Activated naive CD4-positive, alpha-beta T cell (primary cell): ENCODE data around the gene NIPA2.
A peak's percentile ranks its signal among the peaks of the same experiment; 100 is the strongest.
"Not testable (repeated sequence)": the region's sequence is repeated elsewhere in the genome, so short reads cannot be mapped to it uniquely, and the experiment has no call there.

Experiments
- DNase-seq, 4 experiments: peaks; one replicate each; lab custom pipeline; 2025; lab: John Stamatoyannopoulos, UW

NIPA2 gene

DNA sequence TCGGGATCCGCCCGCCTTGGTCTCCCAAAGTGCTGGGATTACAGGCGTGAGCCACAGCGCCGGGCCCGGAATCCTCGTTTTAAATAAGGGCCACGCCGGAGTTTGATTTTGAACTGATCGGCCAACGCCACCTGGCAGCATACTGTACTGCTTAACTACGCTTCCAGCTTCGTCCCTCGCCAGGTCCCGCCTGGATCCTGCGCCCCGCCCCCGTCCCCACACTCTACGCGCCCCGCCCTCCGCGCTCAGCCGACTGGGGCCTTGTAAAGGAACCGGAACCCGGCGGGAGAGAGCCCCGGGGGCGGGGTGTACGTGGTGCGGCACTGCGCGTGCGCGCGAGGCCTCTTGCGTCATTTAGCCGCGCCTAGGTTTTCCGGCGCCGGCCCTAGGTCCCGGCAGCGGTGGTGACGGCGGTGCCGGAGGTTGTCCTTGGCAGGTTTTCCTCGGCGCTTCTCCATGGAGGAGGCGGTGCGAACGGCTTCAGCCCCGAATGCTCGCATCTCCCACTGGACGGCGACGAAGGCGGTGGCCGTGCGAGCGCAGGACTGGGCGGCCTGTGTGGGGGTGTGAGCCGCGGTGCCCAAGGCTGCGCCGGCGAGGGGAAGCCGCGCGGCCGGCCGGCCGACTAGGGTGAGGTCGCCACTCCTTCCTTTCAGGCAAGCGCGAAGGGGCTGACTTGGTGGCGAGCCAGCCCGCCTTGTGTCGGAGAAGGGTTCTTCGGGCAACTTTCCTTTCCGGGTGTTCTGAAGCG, at the start of gene NIPA2:
NIPA2 (plus strand) TSS at position 375 of the 751 bp plus-strand sequence. CDS start 13,066 bp downstream, outside the sequence.
- DNase-seq = peak; percentile 98 to 99 (median 98)

GRCh38 chr15:22794063-22794462, 44.4 kb upstream of the NIPA2 start:
- DNase-seq = no peak

DNA sequence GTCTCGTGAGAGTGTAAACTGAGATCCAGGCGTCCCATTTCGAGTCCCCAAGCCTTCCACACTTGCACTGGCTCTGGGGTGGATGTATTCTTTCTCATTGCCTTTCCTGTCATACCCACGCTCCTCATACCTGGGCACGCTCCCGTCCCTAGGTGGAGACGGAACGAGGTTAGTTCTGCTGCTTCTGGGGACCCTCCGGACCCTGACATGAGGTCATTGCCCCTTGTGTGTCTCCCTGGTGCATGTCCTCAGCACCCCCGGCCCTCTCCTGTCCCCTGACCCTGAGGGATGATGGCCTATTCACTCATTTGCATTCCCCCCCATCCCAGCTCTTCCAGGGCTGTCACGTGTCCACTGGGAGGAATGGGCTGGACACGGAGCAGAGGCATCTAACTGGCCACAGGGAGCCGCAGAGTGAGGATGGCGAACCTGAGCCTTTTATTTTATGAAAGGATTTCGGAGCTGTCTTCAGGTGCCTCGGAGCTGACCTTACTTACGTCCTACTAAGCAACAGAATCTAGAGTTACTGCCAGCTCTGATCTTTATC, 43.8 kb upstream of the NIPA2 start:
- no peak for DNase-seq

DNA sequence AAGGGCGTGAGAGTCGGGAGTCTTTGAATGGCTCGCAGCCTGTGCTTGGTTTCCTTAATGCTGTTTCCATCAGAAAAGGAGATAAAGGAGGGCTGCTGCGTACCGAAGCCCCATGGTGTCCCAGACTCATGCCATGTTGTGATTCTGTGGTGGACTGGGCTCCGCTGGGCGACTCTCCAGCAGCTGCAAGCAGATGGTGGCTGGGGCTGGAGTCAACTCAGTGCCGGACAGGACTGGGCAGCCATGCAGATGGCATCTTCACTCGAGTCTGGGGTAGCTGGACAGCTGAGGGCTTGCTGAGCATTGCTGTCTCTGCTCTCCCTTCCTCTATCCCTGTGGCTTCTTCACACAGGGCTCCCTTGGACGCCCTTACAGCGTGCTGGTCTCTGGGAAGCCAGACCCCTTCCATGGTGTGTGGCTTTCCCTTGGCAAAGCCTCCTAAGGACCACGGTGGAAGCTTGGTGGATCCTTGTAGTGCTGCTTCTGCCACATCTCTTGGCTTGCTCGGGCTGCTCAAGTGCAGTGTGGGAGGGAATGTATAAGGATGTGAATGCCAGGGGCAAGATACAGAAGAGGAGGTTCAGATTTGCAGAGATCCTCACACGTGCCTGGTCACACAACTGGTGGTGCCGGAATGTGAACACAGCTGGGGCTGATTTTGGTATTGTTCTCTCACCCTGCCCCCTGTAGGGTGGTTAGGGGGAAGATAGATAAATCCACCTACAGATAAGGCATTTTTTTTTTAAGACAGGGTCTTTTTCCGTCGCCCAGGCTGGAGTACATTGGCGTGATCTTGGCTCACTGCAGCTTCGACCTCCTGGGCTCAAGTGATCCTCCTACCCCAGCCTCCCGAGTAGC, 43.0 kb upstream of the NIPA2 start:
- DNase-seq = no peak

DNA sequence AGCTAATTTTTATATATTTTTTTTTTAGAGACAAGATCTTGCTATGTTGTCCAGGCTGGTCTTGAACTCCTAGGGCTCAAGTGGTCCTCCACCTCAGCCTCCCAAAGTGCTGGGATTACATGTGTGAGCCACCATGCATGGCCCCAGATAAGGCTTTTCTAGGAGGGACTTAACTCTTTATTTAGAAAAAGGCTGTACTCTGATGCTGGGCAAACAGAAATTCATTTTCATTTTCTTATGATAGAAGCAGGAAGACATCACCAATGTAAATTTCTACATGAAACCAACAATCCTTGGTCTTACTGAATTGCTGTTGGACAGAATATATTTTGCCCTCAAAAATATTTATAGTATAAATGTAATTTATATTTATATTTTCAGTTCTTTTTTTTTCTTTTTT, 42.4 kb upstream of the NIPA2 start:
- no peak for DNase-seq

GRCh38 chr15:22799902-22800301, 38.6 kb upstream of the NIPA2 start:
- no peak for DNase-seq

GRCh38 chr15:22803006-22803405, 35.5 kb upstream of the NIPA2 start:
- DNase-seq = not testable (repeated sequence)

- no peak for DNase-seq
Observed at GRCh38 chr15:22806156-22806555, 32.3 kb upstream of the NIPA2 start.

DNA sequence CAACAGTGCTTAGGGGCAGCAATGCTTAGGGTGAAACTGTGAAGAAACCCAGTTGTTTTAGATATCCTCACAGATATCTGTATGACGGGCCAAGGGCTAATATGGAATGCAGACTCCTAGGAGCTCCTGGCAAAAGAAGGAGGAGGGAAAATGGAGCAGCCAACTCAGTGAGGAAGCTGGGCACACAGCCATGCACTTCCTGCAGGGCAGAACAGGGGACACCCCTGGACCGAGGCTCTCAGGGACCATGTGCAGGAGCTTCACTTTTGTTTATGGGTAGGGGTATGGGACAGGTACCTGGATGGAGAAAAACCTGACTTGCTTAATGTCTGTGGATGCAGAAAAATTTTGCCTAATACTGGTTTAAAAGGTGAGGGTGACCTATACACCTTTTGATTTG, 31.8 kb upstream of the NIPA2 start:
- DNase-seq = no peak

DNA sequence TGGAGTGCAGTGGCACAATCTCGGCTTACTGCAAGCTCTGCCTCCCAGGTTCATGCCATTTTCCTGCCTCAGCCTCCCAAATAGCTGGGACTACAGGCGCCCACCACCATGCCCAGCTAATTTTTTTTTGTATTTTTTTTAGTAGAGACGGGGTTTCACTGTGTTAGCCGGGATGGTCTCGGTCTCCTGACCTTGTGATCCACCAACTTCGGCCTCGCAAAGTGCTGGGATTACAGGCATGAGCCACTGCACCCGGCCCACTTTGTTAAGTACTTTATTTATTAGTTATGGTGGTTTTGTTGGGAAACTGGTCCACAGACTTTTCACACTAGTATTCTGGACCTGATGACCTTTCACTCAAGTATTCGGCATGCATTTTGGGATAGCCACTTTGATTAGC, 30.6 kb upstream of the NIPA2 start:
- DNase-seq = not testable (repeated sequence)

GRCh38 chr15:22808240-22808639, 30.2 kb upstream of the NIPA2 start:
- no peak for DNase-seq

DNA sequence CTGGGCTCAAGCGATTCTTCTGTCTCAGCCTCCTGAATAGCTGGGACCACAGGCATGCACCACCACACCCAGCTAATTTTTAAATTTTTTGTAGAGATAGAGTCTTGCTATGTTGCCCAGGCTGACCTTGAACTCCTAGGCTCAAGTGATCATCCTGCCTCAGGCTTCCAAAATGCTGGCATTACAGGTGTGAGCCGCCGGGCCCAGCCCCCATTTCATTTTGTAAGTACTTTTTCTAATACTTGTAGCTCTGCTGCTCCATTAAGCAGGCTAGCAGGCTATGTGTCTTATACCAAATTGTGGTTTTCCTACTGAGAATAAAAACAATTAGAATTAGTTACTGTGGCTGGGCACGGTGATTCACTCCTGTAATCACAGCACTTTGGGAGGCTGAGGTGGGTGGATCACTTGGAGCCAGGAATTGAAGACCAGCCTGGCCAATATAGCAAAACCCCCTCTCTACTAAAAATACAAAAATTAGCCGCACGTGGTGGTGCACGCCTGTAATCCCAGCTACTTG, 29.6 kb upstream of the NIPA2 start:
- DNase-seq = no peak

- no peak for DNase-seq
Observed at GRCh38 chr15:22810033-22810852, 28.2 kb upstream of the NIPA2 start.

GRCh38 chr15:22810853-22811338, 27.6 kb upstream of the NIPA2 start:
- DNase-seq = no peak

- DNase-seq = no peak
Observed at GRCh38 chr15:22811640-22812039, 26.8 kb upstream of the NIPA2 start.

DNA sequence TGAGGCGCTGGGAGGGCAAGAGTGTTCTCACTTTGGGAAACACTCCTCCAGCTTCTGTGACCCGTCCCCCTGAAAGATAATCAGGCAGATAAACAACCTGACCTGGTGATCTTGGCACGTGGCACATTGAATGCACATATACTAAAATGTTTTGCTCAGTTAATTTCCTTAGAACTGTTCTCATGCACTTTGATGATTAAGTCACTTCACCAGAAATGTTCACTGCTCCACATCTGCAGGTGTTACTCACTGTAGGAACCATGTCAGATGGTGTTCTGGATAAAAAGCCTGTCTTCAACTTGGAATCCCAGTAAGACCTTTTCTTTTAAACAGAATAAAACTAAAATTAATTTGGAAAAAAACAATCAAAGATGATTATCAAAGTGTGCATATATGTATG, 24.6 kb upstream of the NIPA2 start:
- DNase-seq = no peak

DNA sequence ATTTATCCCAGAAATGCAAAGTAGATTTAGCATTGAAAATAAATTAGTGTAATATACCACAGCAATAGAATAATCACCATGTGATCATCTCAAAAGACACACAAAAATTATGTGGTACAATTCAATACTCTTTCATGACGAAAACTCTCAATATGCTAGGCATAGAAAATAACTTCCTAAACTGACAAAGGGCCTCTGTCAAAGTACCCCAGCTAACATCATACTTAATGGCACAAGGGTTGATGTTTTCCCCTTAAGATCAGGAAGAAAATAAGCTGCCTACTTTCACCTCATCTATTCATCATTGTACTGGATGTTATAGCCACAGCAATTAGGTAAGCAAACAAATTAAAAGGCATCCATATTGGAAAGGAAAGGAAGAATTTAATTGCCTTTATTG, 22.7 kb upstream of the NIPA2 start:
- no peak for DNase-seq

- DNase-seq = no peak
Observed at GRCh38 chr15:22819651-22820050, 18.8 kb upstream of the NIPA2 start.

DNA sequence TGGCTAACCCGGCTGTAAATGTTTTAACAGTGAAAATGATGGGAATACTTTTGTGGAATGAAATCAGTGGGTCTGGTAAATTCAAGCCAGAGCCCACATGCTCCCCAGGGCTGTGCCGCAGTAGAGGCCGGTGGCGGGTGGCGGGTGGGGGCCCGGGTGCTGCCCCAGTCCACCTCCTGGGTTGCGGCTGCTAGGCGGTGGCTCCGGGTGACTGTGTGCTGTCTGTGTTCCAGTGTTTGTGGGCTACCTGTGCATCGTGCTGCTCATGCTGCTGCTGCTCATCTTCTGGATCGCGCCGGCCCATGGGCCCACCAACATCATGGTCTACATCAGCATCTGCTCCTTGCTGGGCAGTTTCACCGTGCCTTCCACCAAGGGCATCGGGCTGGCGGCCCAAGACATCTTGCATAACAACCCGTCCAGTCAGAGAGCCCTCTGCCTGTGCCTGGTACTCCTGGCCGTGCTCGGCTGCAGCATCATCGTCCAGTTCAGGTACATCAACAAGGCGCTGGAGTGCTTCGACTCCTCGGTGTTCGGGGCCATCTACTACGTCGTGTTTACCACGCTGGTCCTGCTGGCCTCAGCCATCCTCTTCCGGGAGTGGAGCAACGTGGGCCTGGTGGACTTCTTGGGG, 14.9 kb upstream of the NIPA2 start:
- no peak for DNase-seq

- no peak for DNase-seq
Observed at GRCh38 chr15:22827125-22827524, 11.3 kb upstream of the NIPA2 start.

DNA sequence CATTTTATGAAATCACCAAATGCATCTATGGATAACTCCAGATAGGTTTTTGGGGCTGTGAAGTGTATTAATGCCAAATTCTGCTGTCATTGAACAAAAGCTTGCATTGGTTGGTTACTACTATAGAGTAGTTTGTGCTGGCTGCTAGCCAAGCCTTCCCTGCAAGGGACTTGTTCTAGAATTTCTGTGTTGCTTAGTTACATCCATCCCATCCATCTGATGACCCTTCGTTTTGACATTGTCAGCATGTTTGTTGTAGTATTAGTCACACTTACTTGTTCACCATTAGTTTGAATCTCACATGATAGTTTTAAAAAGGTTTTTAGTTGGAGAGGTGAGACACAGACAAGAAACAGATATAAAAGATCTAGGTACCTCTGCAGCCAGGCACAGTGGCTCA, 7.0 kb upstream of the NIPA2 start:
- no peak for DNase-seq
